Lower lobe of right lung (tissue), 2 donors: ENCODE results near the gene ATG5. TPM values are rescaled to one million over a fixed set of nuclear protein-coding genes. Genes with fewer than 3 reads are reported as not detected.

ENCODE experiments used
- ATAC-seq, 2 donors: fragments of 200-7000 bp; cut with Tn5 transposase; one replicate each; pipeline ENCODE4 v1.9.1; 2020 to 2022; ENCODE audit warnings: mild to moderate bottlenecking in 2 of 2, moderate library complexity in 2 of 2
- DNase-seq: peaks from one replicate; pipeline ENCODE4 v3.0.0-alpha.2; 2020
- H3K27ac ChIP-seq: fragments of 200-600 bp; one replicate; pipeline ENCODE4 v1.8.0; 2022
- H3K27me3 ChIP-seq: fragments of 200-600 bp; one replicate; pipeline ENCODE4 v1.8.0; 2022; ENCODE audit warnings: low read depth
- H3K36me3 ChIP-seq: fragments of 200-600 bp; one replicate; pipeline ENCODE4 v1.8.0; 2022; ENCODE audit warnings: mild to moderate bottlenecking
- H3K4me1 ChIP-seq: fragments of 200-600 bp; one replicate; pipeline ENCODE4 v1.8.0; 2022
- H3K4me3 ChIP-seq: fragments of 200-600 bp; one replicate; pipeline ENCODE4 v1.8.0; 2022; ENCODE audit warnings: mild to moderate bottlenecking
- H3K9me3 ChIP-seq: fragments of 200-600 bp; one replicate; pipeline ENCODE4 v1.8.0; 2022
- CTCF ChIP-seq: fragments of 200-600 bp; IDR thresholded peaks from one replicate; pipeline ENCODE4 v1.8.0; 2022; ENCODE audit warnings: antibody characterized with exemption, mild to moderate bottlenecking
- intact Hi-C: fragments of 100-400 bp; cut with DNase I; formaldehyde crosslinking; loops from one replicate; pipeline ENCODE4 v1.11.0; 2022
- total RNA-seq: library from RNA; stranded (reverse); fragmentation: NEBNext Ultra II Directional; extraction: Animal tissue kit (Norgen Biotek cat#: 25700); gene quantifications from one replicate; pipeline ENCODE4 v1.2.1, GENCODE V29; 2021
- donor health status: DM: no; HTN: yes; CAD: no; lungs with severe emphysema.

ATG5 gene
- total RNA-seq, 1 donor from 2014 or later, result 33.6 TPM

- H3K9me3 ChIP-seq, result no peaks in the 10 kb centered on the region
- H3K36me3 ChIP-seq, result no peaks in the 10 kb centered on the region
- intact Hi-C loops, result no loop called here
- H3K4me3 ChIP-seq, result no peak overlapping the region
- no peaks in the 10 kb centered on the region for H3K4me1 ChIP-seq
- no peak for ATAC-seq
- no peak for DNase-seq
- no peak overlapping the region for H3K27ac ChIP-seq
- no peaks in the 10 kb centered on the region for H3K27me3 ChIP-seq
- no peak for TF ChIP-seq CTCF
Observed at GRCh38 chr6:106213660-106214289, 111.8 kb downstream of the ATG5 start.

- H3K27ac ChIP-seq, result no peak overlapping the region
- no peaks in the 10 kb centered on the region for H3K9me3 ChIP-seq
- H3K36me3 ChIP-seq, result no peaks in the 10 kb centered on the region
- H3K4me1 ChIP-seq, result no peaks in the 10 kb centered on the region
- no peak overlapping the region for H3K4me3 ChIP-seq
- H3K27me3 ChIP-seq, result no peaks in the 10 kb centered on the region
- ATAC-seq, result no peak
- no peak for DNase-seq
- intact Hi-C loops, result no loop called here
- TF ChIP-seq CTCF, result no peak
Observed at GRCh38 chr6:106212576-106212975, 113.0 kb downstream of the ATG5 start.

GRCh38 chr6:106206905-106207304 is 118.7 kb downstream of the ATG5 start:
- Histone ChIP-seq H3K4me1 (no peaks in the 10 kb centered on the region), H3K36me3 (peaks cover under 1% of the 10 kb centered on the region), H3K4me3 (no peak overlapping the region), H3K9me3 (no peaks in the 10 kb centered on the region), H3K27me3 (no peaks in the 10 kb centered on the region), H3K27ac (no peak overlapping the region)
- no peak for ATAC-seq
- no peak for DNase-seq
- intact Hi-C loops, result no loop called here
- TF ChIP-seq CTCF, result no peak

GRCh38 chr6:106204961-106205360 is 120.6 kb downstream of the ATG5 start:
- Histone ChIP-seq H3K27me3 (no peaks in the 10 kb centered on the region), H3K27ac (no peak overlapping the region), H3K36me3 (peaks cover 10% of the 10 kb centered on the region), H3K9me3 (no peaks in the 10 kb centered on the region), H3K4me3 (no peak overlapping the region), H3K4me1 (no peaks in the 10 kb centered on the region)
- DNase-seq (no peak), ATAC-seq (no peak)
- intact Hi-C loops, result no loop called here
- no peak for TF ChIP-seq CTCF

- peaks cover 10% of the 10 kb centered on the region for H3K36me3 ChIP-seq
- ATAC-seq (no peak), DNase-seq (no peak)
- no peaks in the 10 kb centered on the region for H3K4me1 ChIP-seq
- no peaks in the 10 kb centered on the region for H3K27me3 ChIP-seq
- intact Hi-C loops, result no loop called here
- no peak for TF ChIP-seq CTCF
- H3K4me3 ChIP-seq, result no peak overlapping the region
- H3K27ac ChIP-seq, result no peak overlapping the region
- no peaks in the 10 kb centered on the region for H3K9me3 ChIP-seq
Observed at GRCh38 chr6:106199998-106200397, 125.6 kb downstream of the ATG5 start.
